DMS153 treated with DMSO at 0.1 percent for 48 hours (cell line): ENCODE results near the gene KCNMA1.
"Not testable (repeated sequence)": the region's sequence is repeated elsewhere in the genome, so short reads cannot be mapped to it uniquely, and the experiment has no call there.

Experiments used
- DNase-seq: peaks from one replicate; lab custom pipeline; 2025; ENCODE audit not compliant: unreplicated experiment; lab: John Stamatoyannopoulos, UW

The KCNMA1 gene

DNA sequence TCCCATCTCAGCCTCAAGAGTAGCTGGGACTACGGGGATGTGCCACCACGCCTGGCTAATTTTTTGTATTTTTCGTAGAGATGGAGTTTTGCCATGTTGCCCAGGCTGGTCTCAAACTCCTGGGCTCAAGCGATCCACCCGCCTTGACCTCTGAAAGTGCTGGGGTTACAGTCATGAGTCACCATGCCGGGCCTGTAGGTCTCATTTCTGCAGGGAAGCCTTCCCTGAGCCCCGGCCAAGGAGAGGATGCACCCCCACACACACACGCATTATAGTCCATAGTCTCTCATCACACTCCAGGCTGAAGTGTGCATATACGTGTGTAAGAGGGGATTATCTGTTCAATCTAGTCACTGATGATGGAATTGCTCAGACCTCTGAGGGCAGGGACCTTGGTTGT lies 29.3 kb downstream of the KCNMA1 start:
- no peak for DNase-seq

DNA sequence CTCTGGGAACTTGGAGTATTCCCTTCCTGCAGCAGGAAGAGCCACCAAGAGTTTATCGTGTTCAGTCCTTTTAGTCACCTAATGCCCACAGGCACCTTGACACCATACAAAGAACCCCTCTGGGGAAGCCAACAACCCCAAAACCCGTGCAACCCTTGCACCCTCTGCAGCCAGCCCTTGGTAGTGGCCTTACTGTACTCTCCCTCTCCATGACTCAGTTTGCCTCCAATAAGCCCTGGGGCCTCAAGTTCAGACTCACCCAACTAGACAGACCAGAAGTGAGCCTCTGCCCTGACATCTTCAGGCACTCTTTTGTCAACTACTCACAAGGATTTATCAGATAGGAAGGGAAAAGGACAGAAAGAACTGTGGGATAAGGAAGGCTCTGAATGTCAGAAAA lies 30.9 kb downstream of the KCNMA1 start:
- DNase-seq = no peak

DNA sequence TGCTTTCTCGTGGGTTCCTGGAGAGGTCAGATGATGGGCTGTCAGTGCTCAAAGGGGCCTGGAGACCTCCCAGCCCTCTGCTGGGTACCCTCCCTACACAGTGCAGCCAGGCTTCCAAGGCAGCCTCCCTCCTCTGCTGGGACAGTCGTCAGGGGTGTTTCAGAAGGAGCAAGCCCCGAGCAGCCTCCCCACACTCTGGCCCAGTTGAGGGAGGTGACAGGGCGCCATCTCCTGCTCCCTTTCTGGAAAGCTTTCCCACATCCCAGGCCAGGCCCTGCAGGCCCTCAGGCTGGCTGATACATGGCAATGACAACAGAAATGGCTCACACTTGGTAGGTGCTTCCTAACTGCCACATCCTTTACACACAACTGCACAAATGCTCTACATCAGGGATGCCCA lies 32.1 kb downstream of the KCNMA1 start:
- no peak for DNase-seq

DNA sequence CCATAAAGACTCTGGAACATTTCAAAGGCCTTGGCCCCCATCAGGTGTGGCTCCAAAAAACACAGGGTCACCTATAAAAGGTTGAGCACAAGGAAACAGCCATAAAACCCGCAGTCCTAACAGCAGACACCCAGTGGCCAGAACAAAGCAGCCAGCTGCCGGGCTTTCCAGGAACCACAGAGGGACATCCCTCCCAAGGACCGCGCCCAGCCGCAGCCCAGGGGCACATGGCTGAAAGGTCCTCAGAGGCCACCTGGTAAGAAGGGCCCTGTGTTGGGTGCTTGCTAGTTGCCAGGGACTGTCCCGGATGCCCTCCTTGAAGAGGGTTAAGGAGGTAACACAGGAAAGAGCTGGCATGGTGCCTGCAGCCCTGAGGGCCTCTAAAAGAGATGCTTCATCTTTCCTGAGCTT lies 32.7 kb downstream of the KCNMA1 start:
- DNase-seq = peak; percentile 55

DNA sequence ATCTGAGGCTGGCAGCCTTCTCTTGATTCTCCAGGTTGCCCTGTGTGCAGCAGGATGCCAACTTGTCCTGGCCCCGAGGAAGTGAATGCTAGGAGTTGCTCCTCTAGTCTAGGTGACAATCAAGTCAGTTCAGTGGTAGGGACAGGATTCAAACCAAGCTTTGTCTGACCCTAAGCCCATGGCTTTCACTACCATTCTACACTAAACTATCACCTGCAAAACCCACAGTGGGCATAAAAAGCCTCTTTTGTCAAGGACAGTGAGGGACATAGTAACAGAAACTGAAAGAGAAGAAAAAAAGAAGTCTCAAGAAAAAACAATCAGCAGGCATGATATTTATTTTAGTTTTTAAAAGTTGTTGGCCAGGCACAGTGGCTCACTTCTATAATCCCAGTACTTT lies 33.5 kb downstream of the KCNMA1 start:
- no peak for DNase-seq

DNA sequence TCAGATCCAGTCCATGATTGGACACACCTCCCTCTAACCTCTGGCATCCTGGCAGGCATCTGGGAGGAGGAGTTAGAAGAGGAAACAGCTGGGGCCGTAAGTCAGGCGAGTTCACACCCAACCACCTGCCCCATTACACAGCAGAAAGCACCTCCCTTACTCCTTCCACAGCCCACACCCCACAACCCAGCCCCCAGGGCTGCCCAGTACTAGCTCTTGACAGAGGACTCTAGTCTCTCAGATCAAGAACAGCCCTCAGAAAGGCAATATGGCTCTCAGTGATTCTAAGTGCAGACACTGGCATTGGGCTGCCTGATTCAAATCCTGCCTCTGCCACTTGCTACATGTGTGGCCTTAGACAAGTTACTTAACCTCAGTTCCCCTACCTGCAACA lies 34.1 kb downstream of the KCNMA1 start:
- DNase-seq = no peak

DNA sequence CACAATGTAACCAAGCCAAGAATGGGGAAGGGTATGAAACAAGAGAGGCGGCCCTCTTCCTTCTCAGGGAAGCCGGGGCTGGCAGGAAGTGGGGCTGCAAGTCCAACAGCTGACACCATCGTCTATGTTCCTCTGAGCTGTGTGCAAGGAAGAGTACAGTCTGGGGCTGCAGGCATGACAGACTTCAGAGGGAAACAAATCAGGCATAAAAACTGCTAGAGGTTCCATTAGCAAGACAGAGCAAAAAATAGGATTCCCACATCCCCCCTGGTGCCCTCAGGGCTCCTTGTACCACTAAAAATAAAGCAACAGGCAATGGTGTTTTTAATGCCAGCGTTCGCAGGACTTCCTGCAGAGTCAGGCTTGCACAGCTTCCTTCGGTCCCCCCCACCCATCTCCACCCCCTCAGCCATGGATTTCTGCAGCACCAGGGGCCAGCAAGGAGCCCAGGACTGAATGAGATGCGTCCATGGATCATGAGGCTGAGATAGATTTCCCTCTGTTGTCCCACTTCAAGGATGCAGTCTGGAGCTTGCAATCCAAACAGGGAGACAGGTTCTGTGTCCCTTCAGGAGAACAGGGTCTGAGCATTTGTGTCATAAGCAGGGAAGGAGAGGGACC lies 34.6 kb downstream of the KCNMA1 start:
- no peak for DNase-seq

DNA sequence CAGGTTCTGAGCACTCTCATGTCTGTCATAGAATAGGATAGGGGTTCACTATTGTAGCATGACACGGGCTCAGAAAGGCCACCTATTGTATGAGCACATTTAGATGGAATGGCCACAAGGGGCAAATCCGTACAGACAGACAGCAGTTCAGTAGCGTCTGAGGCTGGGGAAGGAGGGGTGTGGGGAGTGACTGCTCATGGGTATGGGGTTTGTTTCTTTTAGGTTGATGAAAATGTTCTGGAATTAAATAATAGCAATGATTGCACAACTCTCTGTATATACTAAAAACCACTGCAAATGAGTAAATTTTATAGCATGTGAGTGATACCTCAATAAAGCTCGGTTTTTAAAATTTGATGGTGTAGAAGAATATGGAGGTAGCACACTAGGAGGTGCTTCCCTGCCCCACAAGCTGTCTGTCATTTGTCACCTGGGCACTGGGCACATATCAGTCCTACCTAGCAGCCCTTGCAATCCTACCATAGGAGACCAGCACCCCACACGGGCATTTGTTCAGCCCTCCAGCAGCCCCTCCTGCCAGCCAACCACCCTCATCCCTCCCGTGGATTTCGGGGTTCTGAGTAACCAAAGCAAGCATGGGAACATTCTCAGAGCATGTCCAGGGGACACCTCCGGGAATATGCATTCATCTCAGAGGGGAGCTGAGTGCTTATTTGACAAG lies 35.2 kb downstream of the KCNMA1 start:
- no peak for DNase-seq

DNA sequence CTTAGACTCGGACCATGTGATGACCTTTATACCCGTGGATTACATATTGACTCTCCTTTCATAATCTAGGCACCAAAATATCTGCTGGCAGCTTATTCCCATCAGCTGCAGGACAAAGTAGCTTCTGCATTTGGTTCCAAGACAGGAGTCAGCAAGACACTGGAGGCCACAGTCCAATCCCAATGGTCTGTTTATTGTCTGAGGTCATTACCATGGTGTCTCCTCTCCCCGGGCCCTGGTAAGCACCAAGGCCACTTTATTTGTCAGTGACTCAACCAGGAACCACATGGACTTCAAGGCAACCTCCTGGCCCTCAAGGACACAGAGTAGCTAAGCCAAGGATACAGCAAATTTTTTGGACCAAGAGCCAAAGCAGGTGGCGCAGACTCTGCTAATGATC lies 36.1 kb downstream of the KCNMA1 start:
- no peak for DNase-seq

DNA sequence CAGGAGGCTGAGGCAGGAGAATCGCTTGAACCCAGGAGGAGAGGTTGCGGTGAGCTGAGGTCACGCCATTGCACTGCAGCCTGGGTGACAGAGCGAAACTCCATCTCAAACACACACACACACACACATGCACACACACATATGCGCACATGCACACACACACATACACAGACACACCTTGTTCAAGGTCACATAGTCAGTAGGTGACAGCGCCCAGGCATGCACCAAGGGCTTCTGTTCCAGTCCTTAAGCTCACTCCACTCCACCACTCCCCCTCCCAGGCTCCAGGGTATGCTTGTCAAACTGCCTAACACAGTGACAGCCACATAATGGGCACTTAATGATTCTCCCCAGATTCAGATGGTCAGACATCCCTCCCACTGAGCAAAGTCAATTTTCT lies 37.0 kb downstream of the KCNMA1 start:
- no peak for DNase-seq

DNA sequence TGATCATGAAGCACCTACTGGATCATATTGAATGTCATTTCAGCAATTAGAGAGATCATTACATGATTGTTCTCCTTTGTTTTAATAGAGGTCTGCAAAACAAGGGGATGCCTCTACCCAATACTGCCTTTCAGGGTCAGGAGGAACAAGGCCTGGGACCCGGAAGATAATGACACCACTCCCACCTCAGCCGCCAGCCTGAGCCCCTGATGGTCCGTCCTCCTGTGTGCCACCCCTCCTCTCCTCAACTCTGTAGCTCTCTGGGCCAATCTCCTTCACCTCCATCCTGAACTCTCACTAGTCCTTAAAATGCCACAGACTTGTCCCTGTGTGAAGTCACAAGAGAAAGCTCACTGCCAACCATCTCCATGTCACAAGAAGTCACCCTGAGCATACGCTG lies 38.0 kb downstream of the KCNMA1 start:
- no peak for DNase-seq

DNA sequence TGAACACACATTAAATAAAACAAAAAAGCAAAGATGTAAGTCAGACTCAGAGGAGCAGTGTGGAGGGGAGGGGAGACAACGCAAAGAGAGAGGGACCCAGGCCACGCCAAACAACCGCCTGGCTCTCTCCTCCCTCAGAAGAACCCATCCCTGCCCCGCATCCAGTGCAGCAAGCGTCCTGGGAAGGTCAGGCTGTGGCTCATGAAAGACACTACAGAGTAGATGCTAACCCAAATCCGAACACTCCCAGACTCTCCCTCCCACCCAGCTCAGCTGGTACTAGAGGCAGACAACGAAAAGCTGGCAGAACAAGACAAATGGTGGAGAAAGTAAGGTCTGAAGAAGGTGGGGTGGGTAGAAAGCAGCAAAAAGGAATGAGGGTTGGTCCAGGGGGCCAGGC lies 39.0 kb downstream of the KCNMA1 start:
- DNase-seq = no peak

DNA sequence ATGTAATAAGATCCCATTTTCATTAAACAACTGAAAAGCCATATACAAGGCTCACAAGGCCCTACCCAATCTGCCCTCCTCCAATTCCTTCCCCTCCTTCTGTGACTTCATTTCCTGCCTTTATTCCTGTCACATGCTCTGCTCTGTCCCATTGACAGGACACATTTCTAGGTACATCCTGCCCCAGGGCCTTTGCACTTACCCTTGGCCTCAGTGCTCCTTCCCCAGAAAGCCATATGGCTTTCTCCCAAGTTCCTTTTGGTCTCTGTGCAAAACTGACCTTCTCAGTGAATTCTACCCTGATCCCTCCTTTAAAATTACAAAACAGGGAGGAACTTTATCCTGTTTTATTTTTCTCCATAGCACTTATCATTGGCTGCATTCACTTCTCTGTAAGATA lies 40.0 kb downstream of the KCNMA1 start:
- no peak for DNase-seq

DNA sequence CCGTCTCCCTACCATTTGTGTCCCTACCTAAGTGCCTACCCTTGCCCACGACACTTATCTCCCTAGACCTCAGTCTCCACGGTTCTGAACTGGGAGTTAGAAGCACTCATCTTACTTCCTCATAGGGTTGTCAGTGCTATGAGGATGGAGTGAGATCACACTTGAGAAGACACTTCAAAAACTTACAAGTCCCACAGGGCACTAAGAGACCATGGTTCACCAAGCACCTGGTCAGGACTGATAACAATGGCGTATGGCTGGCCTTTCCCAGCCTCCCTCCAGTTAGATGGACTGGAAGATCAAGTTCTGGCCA lies 43.2 kb downstream of the KCNMA1 start:
- no peak for DNase-seq

DNA sequence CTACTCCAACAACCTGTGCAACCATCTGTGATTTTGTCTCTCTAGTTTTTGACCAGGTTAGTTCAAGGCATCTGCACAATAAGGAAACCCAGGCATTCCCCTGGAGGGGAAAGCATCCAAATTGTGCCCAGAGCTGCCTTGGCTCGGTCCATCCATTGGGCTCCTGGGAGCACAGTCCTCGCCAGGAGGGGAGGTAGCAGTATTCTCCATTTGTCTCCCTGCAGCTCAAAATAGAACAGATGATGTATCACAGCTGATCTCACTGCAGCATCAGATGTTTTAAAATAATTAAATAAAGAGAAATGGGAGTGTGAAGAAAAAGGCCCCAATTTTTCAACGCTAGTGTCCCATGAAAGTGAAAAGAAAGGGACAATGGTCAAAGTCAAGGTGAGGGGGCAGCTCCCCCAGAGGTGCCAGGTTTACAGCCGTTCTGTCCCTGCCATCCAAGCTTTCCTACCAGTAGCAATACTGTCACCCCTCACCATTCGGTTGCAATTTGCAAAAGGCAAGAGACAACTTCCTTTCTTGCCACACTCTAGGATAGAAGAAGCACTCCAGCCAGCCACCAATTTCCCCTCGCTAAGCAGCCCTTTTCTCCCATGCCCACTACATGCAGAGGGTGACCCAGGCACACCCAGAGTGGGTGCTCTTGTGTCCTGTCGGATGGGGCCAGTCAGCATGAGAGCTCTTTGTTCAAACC lies 43.7 kb downstream of the KCNMA1 start:
- no peak for DNase-seq

DNA sequence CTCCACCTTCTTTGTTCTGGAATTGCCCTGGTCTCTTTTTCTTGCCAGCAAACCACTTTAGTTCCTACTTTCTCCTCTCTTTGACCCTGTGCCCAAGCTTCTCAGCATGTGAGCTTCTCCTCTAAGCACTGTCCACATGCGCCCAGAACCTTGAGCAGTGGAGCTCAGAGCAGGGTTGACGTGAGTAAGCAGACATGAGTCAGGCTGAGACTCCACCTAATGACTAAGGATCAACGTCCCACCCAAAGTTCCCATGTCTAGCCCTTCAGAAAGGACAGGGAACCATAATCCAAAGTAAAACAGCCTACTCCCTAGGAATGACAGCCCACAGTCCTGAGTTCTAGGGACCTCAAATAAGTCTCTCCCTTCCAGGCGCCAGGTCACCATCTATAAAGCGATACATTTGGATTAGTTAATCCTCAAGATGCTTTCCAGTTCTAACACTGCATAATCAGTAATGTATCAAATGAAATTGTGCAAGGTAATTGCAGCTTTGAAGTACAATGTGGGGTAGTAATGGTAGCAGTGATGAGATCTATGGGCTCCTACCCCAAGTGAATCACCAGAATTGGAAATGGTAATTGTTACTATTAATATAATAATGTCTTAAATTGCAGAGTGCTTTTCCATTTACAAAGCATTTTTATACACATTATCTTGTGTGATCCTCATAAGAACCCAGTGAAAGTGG lies 44.5 kb downstream of the KCNMA1 start:
- DNase-seq = no peak

DNA sequence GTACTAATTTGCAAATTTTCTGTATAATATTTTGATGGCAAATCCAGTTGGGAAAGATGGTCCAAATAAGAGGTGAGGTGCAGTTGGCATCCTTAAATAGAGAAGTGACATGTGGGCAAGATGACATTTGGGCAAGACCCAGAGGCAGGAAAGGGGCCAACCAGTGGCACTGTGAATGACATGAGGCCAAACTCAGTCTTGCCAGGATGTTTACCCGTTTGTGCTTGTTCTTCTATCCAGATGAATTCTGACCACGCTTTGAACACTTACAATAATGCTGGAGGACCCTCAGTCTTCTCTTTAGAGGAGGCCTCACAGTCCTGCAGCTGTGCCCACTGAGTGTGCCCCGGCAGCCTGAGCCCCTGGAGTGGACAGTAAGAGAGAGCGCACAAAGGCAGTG lies 45.1 kb downstream of the KCNMA1 start:
- DNase-seq = no peak

DNA sequence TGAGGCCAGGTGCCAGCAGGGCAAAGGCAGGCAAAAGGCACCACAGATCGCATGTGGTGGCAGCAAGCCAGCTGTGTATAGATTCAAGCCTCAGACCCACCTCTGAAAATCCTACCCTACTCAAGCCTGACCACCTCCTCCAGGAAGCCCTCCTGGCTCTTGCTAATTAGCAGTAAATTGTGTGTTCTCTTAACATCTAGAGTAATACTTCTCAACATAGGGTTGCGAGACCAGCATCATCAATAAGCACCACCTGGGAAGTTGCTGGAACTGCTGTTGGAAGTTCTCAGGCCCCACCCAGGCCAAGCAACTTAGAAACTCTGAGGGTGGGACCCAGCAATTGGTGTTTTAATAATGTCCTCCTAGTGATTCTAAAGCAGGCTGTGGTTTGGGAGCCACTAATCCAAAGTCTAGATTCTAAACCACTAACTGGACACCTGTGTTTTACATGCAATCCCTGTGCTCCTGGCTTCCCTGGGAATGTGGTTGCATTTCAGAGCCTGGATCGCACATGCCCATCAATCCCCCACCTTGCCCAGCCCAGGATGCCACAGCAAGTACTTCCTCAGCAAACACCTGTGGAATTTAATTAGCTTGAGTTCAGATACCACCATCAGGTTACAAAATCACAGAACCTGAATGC lies 46.2 kb downstream of the KCNMA1 start:
- no peak for DNase-seq

DNA sequence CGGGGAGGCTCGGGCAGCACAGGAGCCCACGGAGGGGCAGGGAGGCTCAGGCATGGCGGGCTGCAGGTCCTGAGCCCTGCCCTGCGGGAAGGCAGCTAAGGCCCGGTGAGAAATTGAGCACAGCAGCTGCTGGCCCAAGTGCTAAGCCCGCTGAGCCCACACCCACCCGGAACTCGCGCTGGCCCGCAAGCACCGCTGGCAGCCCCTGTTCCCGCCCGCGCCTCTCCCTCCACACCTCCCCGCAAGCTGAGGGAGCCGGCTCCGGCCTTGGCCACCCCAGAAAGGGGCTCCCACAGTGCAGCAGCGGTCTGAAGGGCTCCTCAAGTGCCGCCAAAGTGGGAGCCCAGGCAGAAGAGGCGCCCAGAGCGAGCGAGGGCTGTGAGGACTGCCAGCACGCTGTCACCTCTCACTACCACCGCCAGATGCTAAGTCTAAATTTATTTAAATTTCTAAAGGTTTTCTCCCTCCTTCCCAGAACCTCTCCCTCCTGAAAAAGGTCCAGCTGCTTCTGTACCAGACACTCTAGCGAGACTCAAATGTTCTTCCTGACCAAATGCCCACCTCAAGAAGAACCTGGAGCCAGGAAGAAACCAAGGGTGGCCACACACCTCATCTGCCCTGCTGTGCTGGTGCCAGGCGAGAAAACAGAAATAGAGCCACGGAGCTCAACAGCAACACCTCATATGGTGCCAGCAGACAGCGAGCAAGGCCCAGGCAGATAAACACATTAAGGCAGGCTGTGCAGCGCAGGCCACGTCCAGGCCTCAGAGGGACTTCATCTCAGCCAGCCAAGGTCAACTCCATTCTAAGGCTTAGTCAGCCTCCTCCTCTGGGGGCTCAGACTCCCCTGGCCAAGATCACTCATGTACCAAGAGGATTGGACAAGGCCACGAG lies 47.0 kb downstream of the KCNMA1 start:
- DNase-seq = no peak

DNA sequence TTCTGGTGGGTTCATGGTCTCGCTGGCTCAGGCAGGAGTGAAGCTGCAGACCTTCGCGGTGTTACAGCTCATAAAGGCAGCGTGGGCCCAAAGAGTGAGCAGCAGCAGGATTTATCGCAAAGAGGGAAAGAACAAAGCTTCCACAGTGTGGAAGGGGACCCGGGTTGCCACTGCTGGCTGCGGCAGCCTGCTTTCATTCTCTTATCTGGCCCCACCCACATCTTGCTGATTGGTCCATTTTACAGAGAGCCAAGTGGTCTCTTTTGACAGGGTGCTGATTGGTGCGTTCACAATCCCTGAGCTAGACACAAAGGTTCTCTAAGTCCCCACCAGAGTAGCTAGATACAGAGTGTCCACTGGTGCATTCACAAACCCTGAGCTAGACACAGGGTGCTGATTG lies 47.9 kb downstream of the KCNMA1 start:
- DNase-seq = not testable (repeated sequence)

DNA sequence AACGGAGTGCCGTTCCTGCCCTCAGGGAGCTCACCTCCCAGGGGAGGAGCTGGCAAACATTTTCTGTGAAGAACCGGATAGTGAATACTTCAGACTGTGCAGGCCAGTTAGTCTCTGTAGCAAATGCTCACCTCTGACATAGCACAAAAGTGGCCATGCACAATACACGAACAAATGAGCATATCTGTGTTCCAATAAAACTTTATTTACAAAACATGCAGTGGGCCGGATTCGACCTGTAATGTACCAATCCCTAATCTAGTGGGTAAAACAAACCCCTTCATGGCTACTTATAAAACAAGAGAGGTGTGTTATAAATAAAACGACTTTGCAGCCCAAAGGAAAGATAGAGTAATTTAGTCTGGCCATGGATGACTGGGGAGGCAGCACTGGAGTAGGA lies 48.7 kb downstream of the KCNMA1 start:
- DNase-seq = no peak
